Keratinocyte (primary cell): Measurements from ENCODE around the gene FASLG. TPM values are rescaled to one million over a fixed set of nuclear protein-coding genes. Genes with fewer than 3 reads are reported as not detected.

Experiments
- DNase-seq: peaks from one replicate; pipeline ENCODE4 v3.0.0-alpha.2; 2011; ENCODE audit warnings: low read depth, missing footprints, low spot score
- FAIRE-seq: peaks from 2 replicates; lab custom pipeline; 2011; peaks lifted over from hg19 to GRCh38; lab: Jason Lieb, UNC
- H2AFZ ChIP-seq: 2 replicates; pipeline ENCODE4 v1.6.0; 2012; ENCODE audit warnings: low read length, control low read depth, inconsistent platforms; ENCODE audit not compliant: control insufficient read depth
- H3K27ac ChIP-seq: 2 replicates; pipeline ENCODE4 v1.5.1; 2011; ENCODE audit warnings: low read length; ENCODE audit not compliant: control insufficient read depth, insufficient read depth
- H3K27me3 ChIP-seq: 3 replicates; pipeline ENCODE4 v1.6.0; 2011; ENCODE audit warnings: low read length; ENCODE audit not compliant: control insufficient read depth, insufficient read depth; ENCODE audit errors: extremely low read depth
- H3K36me3 ChIP-seq, 2 experiments: 2 replicates in 1 of 2; 3 replicates in 1 of 2; pipeline ENCODE4 v1.5.1; 2011; ENCODE audit warnings: low read length in 2 of 2, mild to moderate bottlenecking in 1 of 2; ENCODE audit not compliant: control insufficient read depth in 2 of 2, insufficient read depth in 2 of 2; ENCODE audit errors: extremely low read depth in 1 of 2
- H3K4me1 ChIP-seq: 3 replicates; pipeline ENCODE4 v1.5.1; 2011; ENCODE audit warnings: low read length; ENCODE audit not compliant: control insufficient read depth, insufficient read depth; ENCODE audit errors: extremely low read depth
- H3K4me2 ChIP-seq: 3 replicates; pipeline ENCODE4 v1.6.0; 2011; ENCODE audit warnings: low read depth, low read length; ENCODE audit not compliant: control insufficient read depth, insufficient read depth; ENCODE audit errors: extremely low read depth
- H3K4me3 ChIP-seq, 3 experiments: fragments of 200-600 bp in 1 of 3; sonication (generic) in 1 of 3; 2 replicates in 2 of 3; 3 replicates in 1 of 3; pipeline ENCODE4 v1.5.1; 2011 to 2016; ENCODE audit warnings: low read length in 3 of 3, mild to moderate bottlenecking in 3 of 3, control low read depth in 2 of 3, inconsistent platforms in 1 of 3, low read depth in 1 of 3, mixed read lengths in 1 of 3, mixed run types in 1 of 3, moderate library complexity in 1 of 3; ENCODE audit not compliant: control insufficient read depth in 2 of 3, insufficient read depth in 2 of 3; ENCODE audit errors: extremely low read depth in 1 of 3
- H3K79me2 ChIP-seq: 2 replicates; pipeline ENCODE4 v1.6.0; 2012; ENCODE audit warnings: low read length; ENCODE audit not compliant: control insufficient read depth, insufficient read depth
- H3K9ac ChIP-seq: 3 replicates; pipeline ENCODE4 v1.6.0; 2011; ENCODE audit warnings: low read length; ENCODE audit not compliant: control insufficient read depth, insufficient read depth; ENCODE audit errors: extremely low read depth
- H3K9me1 ChIP-seq: 3 replicates; pipeline ENCODE4 v1.6.0; 2011; ENCODE audit warnings: low read length; ENCODE audit not compliant: control insufficient read depth, insufficient read depth; ENCODE audit errors: extremely low read depth
- H3K9me3 ChIP-seq: 2 replicates; pipeline ENCODE4 v1.5.1; 2012; ENCODE audit warnings: low read depth, low read length; ENCODE audit not compliant: control insufficient read depth
- H4K20me1 ChIP-seq: 3 replicates; pipeline ENCODE4 v1.6.0; 2011; ENCODE audit warnings: low read length; ENCODE audit not compliant: control insufficient read depth, insufficient read depth; ENCODE audit errors: extremely low read depth
- CTCF ChIP-seq, 3 experiments: IDR thresholded peaks in 1 of 3; conservative IDR thresholded peaks in 1 of 3; optimal IDR thresholded peaks in 1 of 3; 2 replicates in 2 of 3; 3 replicates in 1 of 3; pipeline versions ENCODE3 to v1.5.1; 2011; ENCODE audit warnings: low read length in 3 of 3, mild to moderate bottlenecking in 3 of 3, moderate library complexity in 2 of 3, control low read depth in 1 of 3, inconsistent platforms in 1 of 3; ENCODE audit not compliant: insufficient read depth in 2 of 3; ENCODE audit errors: extremely low read depth in 1 of 3
- EZH2 ChIP-seq: IDR thresholded peaks from one replicate; pipeline ENCODE4 v1.6.1; 2012; ENCODE audit warnings: inconsistent platforms, mild to moderate bottlenecking, low read length, moderate library complexity
- dilution Hi-C: fragments of 300-500 bp; cut with MboI; formaldehyde crosslinking; loops from one replicate; pipeline ENCODE4 v1.7.0; 2020; ENCODE audit warnings: low sequenced_read_pairs; ENCODE audit not compliant: extremely low pct_ligation_motif_present
- polyA plus RNA-seq, 5 experiments: library from polyadenylated mRNA; depleted of rRNA in 3 of 5; stranded (reverse) in 3 of 5; stranded (forward) in 1 of 5; unstranded in 1 of 5; fragments of >200 nt; gene quantifications; 1 replicate in 1 of 5; 2 replicates in 3 of 5; 3 replicates in 1 of 5; pipeline versions ENCODE4 v1.2.1 to v1.2.3, GENCODE V29; 2011 to 2012; ENCODE audit warnings: missing spikeins in 2 of 5, low read depth in 1 of 5, low replicate concordance in 1 of 5

Gene FASLG
- polyA plus RNA-seq, 1 donor (not counting 4 experiments of a cell fraction or from before 2014, with no cell fraction given) = 0.04 TPM

GRCh38 chr1:172629638-172630037 lies 29.3 kb upstream of the FASLG start:
- FAIRE-seq (no peak), DNase-seq (no peak)
- Histone ChIP-seq H3K9ac (no peak overlapping the region), H3K27ac (no peak overlapping the region), H3K4me1 (peaks cover 12% of the 10 kb centered on the region), H3K4me2 (peak overlapping the region; percentile 23), H3K27me3 (no peaks in the 10 kb centered on the region), H2AFZ (peak overlapping the region; percentile 28), H3K79me2 (no peaks in the 10 kb centered on the region), H3K36me3 (no peaks in the 10 kb centered on the region), H3K9me1 (no peaks in the 10 kb centered on the region), H3K9me3 (no peaks in the 10 kb centered on the region), H3K4me3 (no peak overlapping the region), H4K20me1 (no peaks in the 10 kb centered on the region)
- TF ChIP-seq EZH2 (no peak), CTCF (optimal IDR thresholded peaks at IDR 0.05 in 1 of 3, IDR thresholded peaks at IDR 0.05 in 1 of 3, conservative IDR thresholded peaks at IDR 0.05 in 1 of 3; ENCODE audit: extremely low read depth in 1 of 3, insufficient read depth in 2 of 3, low read length in 3 of 3) (no peak)
- dilution Hi-C loops = no loop called here

GRCh38 chr1:172630056-172630818 lies 28.7 kb upstream of the FASLG start:
- no peak for FAIRE-seq
- Histone ChIP-seq H2AFZ (peak overlapping the region; percentile 28), H3K9me3 (no peaks in the 10 kb centered on the region), H3K27me3 (no peaks in the 10 kb centered on the region), H3K4me1 (peaks cover 12% of the 10 kb centered on the region), H3K9ac (no peak overlapping the region), H3K36me3 (no peaks in the 10 kb centered on the region), H3K9me1 (no peaks in the 10 kb centered on the region), H3K4me3 (no peak overlapping the region), H3K27ac (no peak overlapping the region), H3K79me2 (no peaks in the 10 kb centered on the region), H4K20me1 (no peaks in the 10 kb centered on the region), H3K4me2 (peak overlapping the region; percentile 23)
- TF ChIP-seq CTCF (optimal IDR thresholded peaks at IDR 0.05 in 1 of 3, IDR thresholded peaks at IDR 0.05 in 1 of 3, conservative IDR thresholded peaks at IDR 0.05 in 1 of 3; ENCODE audit: extremely low read depth in 1 of 3, insufficient read depth in 2 of 3, low read length in 3 of 3) = no peak
- TF ChIP-seq EZH2 = no peak
- no peak for DNase-seq
- dilution Hi-C loops = no loop called here
